HFF-Myc (cell line): Measurements from ENCODE around the gene SCARF2.
"Not testable (repeated sequence)": the region's sequence is repeated elsewhere in the genome, so short reads cannot be mapped to it uniquely, and the experiment has no call there.

Experiments used
- DNase-seq: peaks from one replicate; pipeline ENCODE4 v3.0.0-alpha.2; 2011; ENCODE audit warnings: low read depth; ENCODE audit errors: extremely low read depth
- H3K4me3 ChIP-seq: replicated peaks from 2 replicates; pipeline ENCODE4 v1.5.1; 2011; ENCODE audit warnings: low read depth, mild to moderate bottlenecking, control low read depth, low read length
- CTCF ChIP-seq: IDR thresholded peaks from 2 replicates; pipeline ENCODE4 v1.5.1; 2012; ENCODE audit warnings: mild to moderate bottlenecking, low read depth, low read length, control low read depth; ENCODE audit errors: missing control alignments

SCARF2 gene

GRCh38 chr22:20413217-20414058 lies 24.2 kb downstream of the SCARF2 start:
- no peak for TF ChIP-seq CTCF
- DNase-seq = no peak
- H3K4me3 ChIP-seq = no peak overlapping the region

- no peak overlapping the region for H3K4me3 ChIP-seq
- no peak for DNase-seq
- no peak for TF ChIP-seq CTCF
Measured at GRCh38 chr22:20412474-20413216, 25.0 kb downstream of the SCARF2 start.

- not testable (repeated sequence) for DNase-seq
Measured at GRCh38 chr22:20409385-20409784, 28.2 kb downstream of the SCARF2 start.

GRCh38 chr22:20408891-20409290 lies 28.7 kb downstream of the SCARF2 start:
- H3K4me3 ChIP-seq = no peak overlapping the region
- no peak for TF ChIP-seq CTCF
- DNase-seq = no peak

More at GRCh38 chr22:20409385-20409784, 28.2 kb downstream of the SCARF2 start:
- not testable (repeated sequence) for H3K4me3 ChIP-seq

GRCh38 chr22:20407829-20408228 lies 29.8 kb downstream of the SCARF2 start:
- DNase-seq = no peak
- no peak overlapping the region for H3K4me3 ChIP-seq
- TF ChIP-seq CTCF = no peak

- H3K4me3 ChIP-seq = no peak overlapping the region
- DNase-seq = no peak
- no peak for TF ChIP-seq CTCF
Measured at GRCh38 chr22:20406686-20407408, 30.8 kb downstream of the SCARF2 start.
